NOMO-1 (cell line): ENCODE results near the gene CST3.

Experiments used
- DNase-seq, 2 experiments: peaks; one replicate each; lab custom pipeline; 2025; ENCODE audit not compliant: unreplicated experiment in 2 of 2; lab: John Stamatoyannopoulos, UW

The CST3 gene

DNA sequence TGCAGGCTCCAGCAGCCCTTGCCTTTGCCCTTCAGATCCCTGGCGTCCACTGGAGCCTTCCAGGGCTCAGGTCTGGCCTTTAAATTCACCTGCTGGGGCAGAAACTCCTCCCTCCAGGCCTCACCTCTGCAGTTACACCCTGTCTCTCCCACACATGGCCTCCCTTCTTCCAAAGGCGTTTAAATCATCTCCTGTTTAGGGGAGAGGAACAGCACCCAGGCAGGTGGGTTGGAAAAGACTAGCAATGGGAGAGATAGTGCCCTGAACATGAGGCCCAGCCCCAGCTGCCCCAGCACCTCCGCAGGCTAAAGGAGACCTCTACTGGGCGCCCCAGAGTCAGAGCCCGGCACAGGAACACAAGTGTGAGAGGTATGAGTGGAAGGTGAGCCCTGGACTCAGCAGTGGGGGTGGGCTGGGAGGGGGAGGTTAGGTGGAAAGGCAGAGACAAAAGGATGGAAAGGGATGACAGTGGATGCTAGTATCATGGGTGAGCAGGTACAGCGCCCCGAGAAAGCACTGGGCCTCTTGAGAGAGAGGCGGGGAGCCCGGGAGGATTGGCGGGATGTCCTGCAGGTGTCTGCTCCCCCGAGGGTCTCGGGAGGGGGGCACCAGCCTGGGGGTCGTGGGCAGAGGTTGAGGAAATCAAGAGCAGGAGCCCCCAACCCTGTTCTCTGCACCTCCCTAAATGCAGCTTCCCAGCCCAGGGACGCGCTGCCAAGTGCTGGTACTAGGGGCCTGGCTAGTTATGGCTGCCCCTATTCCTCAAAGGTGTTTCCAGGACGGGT lies 31.7 kb downstream of the CST3 start, which contains the start of gene CST9:
CST9 (minus strand) TSS at position 51 of the 785 bp plus-strand sequence. CDS start 53 bp downstream, outside the sequence.
- DNase-seq, result no peak

DNA sequence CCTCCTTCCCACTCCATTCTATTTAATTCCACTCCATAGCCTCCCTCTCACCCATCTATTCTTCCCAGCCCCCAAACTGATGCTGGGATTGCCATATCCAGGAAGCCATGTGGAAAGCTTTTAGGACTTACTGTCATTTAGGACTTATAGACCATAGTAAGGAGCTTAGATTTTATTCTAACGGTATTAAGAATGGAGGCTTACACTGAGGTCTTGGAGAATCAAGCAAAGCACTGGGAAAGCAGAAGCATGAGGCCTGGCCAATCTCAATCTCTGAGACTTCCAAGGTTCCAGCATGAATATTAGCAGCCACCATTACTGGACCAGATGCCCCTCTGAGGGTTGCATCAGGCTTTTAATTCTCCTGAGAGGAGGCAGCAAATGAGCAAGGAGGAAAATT lies 33.4 kb downstream of the CST3 start:
- no peak for DNase-seq

DNA sequence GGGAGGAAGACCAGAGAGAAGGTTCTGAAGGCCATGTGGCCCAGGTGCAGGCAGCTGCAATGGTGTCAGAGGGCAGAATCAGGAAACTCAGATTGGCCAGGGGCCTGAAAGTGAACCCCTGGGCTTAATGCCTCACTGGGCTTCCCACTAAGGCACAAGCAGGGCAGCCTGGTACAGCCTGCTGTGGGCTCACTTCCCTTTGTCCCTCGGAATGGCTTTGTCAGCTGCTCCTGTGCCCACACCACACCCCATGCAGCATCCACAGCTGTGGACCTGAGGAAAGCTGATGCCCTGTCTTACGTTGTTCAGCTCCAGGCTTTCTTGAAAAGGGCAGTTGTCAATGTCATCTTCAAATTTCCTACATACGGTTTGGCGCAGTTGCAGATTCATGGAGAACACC lies 34.4 kb downstream of the CST3 start:
- no peak for DNase-seq

DNA sequence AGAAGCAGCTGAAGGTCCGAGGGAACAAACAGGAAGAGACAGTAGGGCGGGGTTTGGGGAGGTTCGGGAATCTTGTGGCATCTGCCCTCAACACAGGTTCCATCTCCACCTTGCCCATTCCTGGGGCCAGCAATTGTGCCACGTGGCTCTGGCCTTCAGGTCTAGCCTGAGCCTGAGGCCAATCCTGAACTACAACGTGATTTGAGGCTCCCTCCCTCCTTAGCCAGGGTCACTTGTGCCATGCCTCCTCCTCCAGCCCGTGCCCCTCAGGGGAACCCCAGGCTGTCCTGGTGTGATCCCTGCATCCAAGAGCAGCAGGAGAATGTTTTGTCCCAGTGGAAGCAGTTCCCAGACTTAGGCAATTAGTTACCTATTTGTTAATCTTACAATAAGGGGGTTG lies 35.1 kb downstream of the CST3 start:
- no peak for DNase-seq

DNA sequence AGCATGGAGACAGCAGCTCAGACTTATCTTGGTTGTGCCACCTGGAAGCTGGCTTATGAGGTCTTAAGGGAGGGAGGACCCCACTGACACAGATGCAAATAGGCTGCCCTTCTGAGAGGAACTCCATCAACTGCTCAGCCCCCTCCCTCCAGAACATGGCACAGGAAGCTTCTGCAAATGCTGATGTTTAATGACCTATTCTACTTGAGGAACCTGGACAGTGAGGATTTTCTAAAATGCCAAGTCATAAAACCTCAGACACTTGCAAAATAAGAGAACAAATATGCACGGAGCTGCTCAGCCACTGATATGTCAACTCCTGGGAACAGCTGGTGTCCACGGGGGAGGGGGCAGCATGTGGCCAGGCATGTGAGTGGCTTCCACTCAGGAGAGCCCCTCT lies 35.5 kb downstream of the CST3 start:
- peak; percentile 81 to 87 for DNase-seq

DNA sequence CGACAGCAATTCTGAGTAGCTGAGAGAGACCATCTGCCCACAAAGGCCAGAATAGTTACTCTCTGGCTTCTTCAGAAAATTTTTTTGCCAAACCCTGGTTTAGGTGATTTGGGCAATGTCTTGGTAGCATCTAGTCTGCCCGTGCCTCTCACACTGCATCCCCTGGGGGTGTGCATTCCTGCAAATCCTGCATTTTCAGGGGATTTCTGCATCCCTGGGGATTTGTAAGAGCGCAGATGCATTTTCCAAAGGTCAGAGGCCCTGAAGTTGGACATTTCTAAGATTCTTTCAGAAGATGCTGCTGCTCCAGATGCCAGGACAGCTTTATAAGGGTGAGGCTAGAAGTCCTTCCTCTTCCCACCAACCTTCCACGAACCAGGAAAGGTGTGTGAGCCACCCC lies 36.0 kb downstream of the CST3 start:
- DNase-seq, result no peak

DNA sequence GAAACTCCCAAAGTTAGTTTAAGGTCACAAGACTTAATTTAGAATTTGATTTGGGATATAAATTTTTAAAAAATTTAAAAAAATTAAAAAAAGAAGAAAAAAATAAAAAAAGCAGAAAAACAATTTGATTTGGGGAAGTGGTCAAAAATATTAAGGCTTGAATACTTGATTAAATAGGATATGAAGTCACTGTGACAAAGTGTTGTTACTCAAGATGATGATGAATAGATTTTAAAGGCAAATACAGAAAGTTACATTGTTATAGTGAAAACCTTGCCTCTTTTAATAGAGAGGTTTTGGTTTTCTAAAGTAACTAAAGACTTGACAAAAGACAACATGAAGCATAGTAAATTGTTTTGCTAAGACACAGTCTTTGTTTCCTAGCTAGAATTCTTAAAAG lies 39.3 kb downstream of the CST3 start:
- peak in 1 of 2 experiments; percentile 45 for DNase-seq

DNA sequence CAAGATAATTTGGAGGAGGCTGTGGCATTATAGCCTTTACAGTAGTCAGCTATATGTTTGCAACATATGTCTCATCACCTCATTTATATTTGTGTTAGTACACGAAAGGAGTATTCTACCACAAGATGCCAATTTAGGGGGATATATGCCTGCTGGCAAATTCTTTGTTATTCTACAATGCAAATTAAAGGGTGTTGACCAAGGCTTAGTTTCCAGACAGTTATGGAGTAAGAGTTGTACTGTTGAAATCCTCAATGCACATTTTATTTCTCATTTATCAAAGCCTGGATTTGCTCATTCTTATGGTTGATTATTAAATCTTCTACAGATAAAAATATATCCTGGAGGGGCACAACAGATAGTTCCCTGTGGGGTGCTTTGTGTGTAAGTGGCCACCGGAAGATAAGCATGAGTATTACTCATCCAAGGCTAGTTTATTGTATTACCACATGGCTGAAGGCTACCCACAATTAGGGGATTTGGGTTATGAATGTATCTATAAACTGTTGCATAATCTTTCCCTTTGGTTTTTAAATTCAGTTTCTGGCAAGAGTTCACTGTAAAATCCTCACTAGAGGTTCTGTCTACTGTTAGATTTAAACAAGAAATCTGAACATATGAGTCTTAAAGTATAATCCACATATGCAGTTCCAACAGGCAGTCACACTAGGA lies 41.0 kb downstream of the CST3 start:
- DNase-seq, result peak; percentile 39 to 55

DNA sequence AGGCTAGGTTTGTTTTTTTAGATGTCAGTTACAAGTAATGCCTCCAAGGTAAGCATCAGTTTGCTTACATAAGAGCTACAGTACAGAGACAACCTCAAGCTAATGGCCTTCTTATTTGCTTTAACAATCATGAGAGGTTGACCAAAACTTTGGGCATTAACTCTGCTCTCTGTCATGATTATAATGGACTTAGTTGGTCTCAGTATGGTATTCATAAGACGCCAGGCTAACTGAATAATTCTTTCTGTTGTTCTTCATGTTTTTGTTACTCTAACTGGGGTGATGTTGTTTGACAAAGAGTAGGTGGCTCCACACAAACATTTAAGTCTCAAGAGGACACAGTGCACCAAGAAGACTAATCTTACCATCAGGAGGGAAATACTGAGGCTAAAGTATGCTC lies 41.8 kb downstream of the CST3 start:
- no peak for DNase-seq

DNA sequence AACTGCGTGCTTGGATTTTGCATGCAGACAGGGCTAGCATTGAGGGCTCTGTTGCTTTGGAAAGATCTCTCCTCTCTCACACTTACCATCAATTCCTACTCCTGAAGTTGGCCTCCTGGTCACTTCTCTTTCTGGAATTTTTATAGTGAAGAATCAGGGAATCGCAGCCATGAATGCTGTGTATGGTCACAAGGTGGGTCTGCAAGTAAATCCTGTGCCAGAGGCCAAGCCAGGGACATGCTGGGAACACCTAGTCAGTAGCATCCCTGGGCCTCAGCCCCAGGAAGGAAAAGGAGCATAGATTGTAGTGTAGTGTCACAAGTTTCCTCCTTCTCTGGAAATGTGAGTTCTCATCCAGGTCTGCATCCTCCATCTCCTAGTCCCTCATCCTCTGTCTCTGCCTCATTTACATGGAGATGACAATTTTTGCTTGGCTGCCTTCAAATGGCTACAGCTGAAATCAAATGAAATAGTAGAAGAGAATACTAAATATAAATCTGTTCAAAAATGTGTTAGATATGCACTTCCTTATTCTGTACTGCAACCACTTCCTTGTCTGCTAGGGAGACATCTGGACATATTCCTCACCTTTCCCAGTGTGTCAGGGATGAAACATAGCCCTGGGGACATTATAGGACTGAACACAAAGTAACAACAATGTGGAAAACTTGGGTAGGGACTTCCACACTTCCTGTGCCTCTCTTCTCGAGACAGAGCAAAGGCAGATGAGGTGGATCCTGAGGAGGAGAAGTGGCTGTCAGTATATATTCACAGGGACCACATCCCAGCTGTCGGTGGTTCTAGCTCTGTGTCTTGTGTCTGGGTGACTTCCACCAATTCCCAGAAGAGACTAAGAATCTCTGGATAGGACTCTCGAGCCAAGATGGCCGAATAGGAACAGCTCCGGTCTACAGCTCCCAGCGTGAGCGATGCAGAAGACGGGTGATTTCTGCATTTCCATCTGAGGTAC lies 49.0 kb downstream of the CST3 start:
- peak in 1 of 2 experiments; percentile 46 for DNase-seq

DNA sequence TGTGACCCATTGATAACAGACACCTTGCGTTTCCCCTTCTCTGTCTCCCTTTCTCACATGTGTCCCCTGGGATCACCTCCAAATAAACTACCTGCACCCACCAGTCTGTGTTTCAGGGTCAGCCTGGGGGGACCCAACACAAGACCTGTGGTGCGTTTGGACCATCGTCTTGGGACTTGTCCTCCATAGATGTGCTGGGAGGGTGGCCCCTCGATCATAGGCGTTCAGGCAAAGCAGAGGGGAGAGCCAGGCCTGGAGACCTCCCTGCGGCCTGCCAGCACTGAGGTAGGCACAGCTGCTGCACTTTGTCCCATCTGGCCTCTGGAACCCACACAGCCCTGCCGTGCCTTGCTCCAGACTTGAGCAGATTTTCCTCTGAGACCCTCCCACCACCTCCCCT lies 50.1 kb downstream of the CST3 start:
- DNase-seq, result no peak

DNA sequence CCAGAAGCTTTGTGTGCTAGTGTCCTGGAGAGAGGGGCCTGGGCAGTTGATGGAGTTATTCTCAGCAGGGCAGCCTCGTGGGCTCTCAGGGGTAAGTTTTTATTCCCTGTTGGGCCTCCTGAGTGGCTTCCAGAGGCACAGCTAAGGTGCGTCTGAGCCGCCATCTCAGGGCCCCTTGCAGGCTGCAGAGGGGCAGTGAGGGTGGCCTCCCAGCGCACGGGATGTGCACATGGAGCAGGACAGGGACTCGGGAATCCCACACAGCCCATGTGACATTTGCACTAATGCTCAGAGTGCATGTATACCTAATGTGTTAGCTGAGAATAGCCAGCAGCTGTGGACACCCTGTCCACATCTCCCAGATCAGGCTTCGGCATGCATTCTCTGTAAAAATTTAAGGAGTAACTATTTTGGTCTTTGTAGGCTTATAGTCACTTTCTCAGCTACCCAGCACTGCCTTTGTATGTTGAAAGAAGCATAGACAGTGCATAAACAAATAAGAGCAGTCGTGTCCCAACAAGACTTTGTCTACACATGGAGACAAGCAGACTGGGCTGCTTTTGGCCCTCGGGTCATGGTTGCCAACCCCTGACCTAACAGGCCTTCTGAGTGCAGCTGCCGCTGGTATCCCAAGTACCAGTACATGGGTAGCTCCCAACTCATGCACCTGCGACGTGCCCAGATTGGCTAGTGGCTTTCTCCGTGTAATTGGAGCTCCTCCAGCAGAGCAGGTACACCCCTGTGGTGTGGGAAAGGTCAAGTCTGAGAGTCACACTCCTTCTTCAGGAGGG lies 50.8 kb downstream of the CST3 start:
- no peak for DNase-seq

DNA sequence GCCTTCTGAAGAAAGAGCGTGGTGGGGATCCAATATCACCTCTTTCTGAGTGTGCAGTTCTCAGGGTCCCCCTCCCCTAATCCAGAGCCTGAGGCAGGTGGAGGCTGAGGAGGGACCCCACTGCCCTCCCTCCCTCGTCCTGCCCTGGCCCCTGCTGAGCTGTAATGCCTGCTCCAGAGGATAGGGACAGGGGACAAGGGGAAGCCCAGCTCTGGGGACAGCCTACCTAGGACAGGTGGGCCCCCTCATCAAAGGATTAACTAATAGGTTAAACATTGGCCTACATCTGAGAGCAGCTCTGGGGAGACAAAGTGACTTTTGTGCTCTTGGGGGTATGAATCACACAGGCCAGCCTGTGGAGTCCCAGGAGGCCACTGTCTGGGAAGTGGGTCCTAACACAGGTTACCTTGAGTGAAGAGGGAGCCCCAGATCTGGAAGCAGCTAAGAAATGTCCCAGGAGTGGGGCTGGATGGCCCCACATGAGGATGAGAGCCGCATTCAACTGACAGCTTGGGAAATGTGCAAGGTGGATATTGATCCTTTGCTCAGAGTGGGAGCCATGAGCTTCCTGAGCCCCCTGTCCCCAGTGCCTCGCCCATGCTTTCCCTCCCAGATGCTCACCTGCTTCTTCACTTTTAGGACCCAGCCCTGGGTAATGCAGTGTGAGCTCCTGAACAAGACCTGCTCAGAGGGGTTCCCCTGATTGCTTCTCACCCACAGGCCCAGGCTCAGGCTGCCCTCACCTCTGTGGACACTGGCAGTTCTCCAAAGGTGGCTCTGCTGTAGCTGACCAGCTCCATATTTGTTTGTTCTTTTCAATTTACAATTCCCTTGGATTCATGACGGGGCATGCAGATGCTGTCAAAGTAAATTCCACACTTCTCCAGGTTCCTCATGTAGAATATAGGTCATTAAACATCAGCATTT lies 51.7 kb downstream of the CST3 start:
- DNase-seq, result no peak

DNA sequence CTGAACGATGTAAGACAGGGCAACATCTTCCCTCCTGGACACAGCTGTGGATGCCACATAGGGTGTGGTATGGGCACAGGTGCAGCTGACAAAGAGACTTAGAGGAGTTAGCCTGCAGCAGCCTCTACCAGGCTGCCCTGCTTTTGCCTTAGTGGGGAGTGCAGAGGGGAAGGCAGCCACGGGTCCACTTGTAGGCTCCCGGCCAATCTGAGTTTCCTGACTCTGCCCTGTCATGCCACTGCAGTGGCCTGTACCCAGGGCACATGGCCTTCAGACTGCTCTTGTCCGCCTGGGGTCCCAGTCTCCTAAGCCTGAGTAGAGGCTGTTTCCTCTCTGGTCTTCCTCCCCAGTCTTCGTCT lies 52.3 kb downstream of the CST3 start:
- DNase-seq, result no peak

DNA sequence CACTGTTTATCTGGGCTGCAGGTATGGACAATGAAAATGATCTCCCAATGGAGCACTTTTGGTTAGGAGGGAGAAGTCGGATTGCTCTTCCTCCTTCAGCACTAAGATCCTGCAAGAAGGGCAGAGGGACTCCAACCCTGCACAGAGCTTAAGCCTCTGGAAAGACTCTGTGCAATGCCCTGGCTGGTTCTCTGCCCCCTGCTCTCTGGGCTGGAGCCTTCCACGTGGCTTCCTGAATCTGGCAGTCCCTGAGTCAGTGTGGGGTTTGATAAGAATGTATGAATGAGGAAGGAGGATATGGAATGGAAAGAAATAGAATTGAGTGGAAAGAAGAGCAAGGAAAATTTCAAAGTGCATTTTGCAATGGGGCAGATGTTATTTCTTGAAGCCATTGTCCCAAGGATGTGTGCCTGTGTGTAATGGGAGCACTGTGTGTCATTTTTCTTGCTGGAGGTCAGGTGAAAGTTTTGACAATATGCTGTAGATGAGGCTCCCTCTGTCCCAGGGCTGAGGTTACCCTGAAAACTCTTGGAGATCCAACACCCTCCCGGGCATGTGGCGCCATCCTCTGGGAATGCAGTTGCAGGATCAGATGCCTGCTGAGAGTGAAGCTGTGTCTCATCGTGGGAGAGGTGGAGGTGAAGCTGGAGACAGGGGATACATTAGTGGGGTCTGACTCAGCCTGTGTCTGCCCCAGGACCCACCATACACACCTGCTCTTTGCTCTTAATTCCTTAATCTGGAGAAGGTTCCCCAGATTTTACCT lies 53.1 kb downstream of the CST3 start:
- no peak for DNase-seq
